DOHH2 (cell line): ENCODE results near the gene METTL26.

Experiments used
- CTCF ChIP-seq: fragments of 200-600 bp; sonication (generic); IDR thresholded peaks from one replicate; pipeline ENCODE4 v1.5.1; 2014; ENCODE audit warnings: antibody characterized with exemption, mild to moderate bottlenecking, low read depth, low read length; ENCODE audit not compliant: poor library complexity, severe bottlenecking
- EZH2phosphoT487 ChIP-seq: fragments of 200-600 bp; sonication (generic); IDR thresholded peaks from 2 replicates; pipeline ENCODE4 v1.6.1; 2017; ENCODE audit warnings: borderline replicate concordance, mild to moderate bottlenecking, antibody characterized with exemption, low read length, moderate library complexity, mixed read lengths

DNA sequence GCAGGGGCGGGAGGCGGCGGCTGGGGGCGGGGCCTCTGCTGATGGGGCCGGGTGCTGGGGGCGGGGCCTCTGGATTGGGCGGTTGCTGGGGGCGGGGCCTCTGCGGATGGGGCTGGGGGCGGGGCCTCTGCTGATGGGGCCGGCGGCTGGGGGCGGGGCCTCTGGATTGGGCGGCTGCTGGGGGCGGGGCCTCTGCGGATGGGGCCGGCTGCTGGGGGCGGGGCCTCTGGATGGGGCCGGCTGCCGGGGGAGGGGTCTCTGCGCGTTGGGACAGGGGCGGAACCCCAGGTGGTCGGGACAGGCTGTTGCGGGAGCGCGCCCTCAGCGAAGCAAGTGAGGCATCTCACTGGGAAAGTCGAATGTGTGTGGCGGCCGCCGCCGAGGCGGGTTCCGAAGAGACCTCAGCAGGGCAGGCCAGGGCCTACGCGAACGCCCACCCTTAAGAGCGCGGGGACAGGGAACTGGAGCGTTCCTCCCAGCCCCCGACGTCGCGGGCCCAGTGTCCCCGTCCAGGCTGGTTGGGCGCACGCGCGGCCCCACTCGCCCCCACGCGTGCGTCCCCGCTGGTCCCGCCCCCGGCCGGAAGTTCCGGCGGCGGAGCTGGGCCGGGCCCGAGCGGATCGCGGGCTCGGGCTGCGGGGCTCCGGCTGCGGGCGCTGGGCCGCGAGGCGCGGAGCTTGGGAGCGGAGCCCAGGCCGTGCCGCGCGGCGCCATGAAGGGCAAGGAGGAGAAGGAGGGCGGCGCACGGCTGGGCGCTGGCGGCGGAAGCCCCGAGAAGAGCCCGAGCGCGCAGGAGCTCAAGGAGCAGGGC is 43.9 kb upstream of the METTL26 start, which contains the start of gene STUB1:
- TF ChIP-seq CTCF (no peak), EZH2phosphoT487 (no peak)
